HEK293 (cell line): ENCODE data around the gene RIMKLA.
A peak's percentile ranks its signal among the peaks of the same experiment; 100 is the strongest.

ENCODE experiments used
- CTCF ChIA-PET: fragments of 350-600 bp; formaldehyde crosslinking; extraction: SDS; loops from one replicate; lab custom pipeline; 2021; ENCODE audit warnings: antibody characterized with exemption; lab: Yijun Ruan, JAX
- POLR2A ChIA-PET: fragments of 300-600 bp; formaldehyde crosslinking; extraction: SDS; loops from one replicate; lab custom pipeline; 2020; ENCODE audit warnings: antibody characterized with exemption, inconsistent platforms; lab: Yijun Ruan, JAX
- H3K27ac ChIP-seq: fragments of 200-500 bp; sonication (Bioruptor generic); 2 replicates; pipeline ENCODE4 v1.5.1; 2014; ENCODE audit warnings: low read depth, low read length, control low read depth, inconsistent platforms; ENCODE audit errors: extremely low read depth
- H3K36me3 ChIP-seq, 2 experiments: fragments of 200-500 bp in 1 of 2; sonication (Bioruptor generic) in 1 of 2; 1 replicate in 1 of 2; 2 replicates in 1 of 2; pipeline ENCODE4 v1.5.1; 2014 to 2017; ENCODE audit warnings: inconsistent platforms in 2 of 2, low read length in 2 of 2; ENCODE audit not compliant: control insufficient read depth in 2 of 2, insufficient read depth in 1 of 2
- H3K4me1 ChIP-seq: fragments of 200-500 bp; sonication (Bioruptor generic); 2 replicates; pipeline ENCODE4 v1.5.1; 2014; ENCODE audit warnings: mild to moderate bottlenecking, low read length, inconsistent platforms; ENCODE audit not compliant: control insufficient read depth, insufficient read depth
- H3K4me3 ChIP-seq: 2 replicates; pipeline ENCODE4 v1.5.1; 2011; ENCODE audit warnings: low read depth, mild to moderate bottlenecking, control low read depth, low read length, moderate library complexity
- H3K9me3 ChIP-seq: fragments of 200-500 bp; sonication (Bioruptor generic); 2 replicates; pipeline ENCODE4 v1.5.1; 2014; ENCODE audit warnings: low read depth, low read length, inconsistent platforms; ENCODE audit not compliant: control insufficient read depth, insufficient read depth
- FEZF1 ChIP-seq: fragments of 450-650 bp; formaldehyde crosslinking; IDR thresholded peaks from 2 replicates; pipeline ENCODE4 v1.5.1; 2016; ENCODE audit warnings: missing biosample characterization, missing genetic modification characterization
- GLIS1 ChIP-seq: fragments of 450-650 bp; formaldehyde crosslinking; IDR thresholded peaks from 2 replicates; pipeline ENCODE4 v1.5.1; 2016; ENCODE audit warnings: missing biosample characterization, missing genetic modification characterization
- KLF17 ChIP-seq: fragments of 450-650 bp; formaldehyde crosslinking; IDR thresholded peaks from 2 replicates; pipeline ENCODE4 v1.5.1; 2016; ENCODE audit warnings: missing biosample characterization, missing genetic modification characterization
- SP7 ChIP-seq: fragments of 450-650 bp; formaldehyde crosslinking; IDR thresholded peaks from 2 replicates; pipeline ENCODE4 v1.5.1; 2016; ENCODE audit warnings: missing biosample characterization, missing genetic modification characterization
- TSHZ1 ChIP-seq: fragments of 450-650 bp; formaldehyde crosslinking; IDR thresholded peaks from 2 replicates; pipeline ENCODE4 v1.5.1; 2016; ENCODE audit warnings: missing biosample characterization, missing genetic modification characterization, borderline replicate concordance
- ZBTB26 ChIP-seq: fragments of 450-650 bp; formaldehyde crosslinking; optimal IDR thresholded peaks from 2 replicates; pipeline ENCODE3; 2016; ENCODE audit warnings: missing biosample characterization, mild to moderate bottlenecking, missing genetic modification characterization
- ZFP37 ChIP-seq: fragments of 450-650 bp; formaldehyde crosslinking; IDR thresholded peaks from 2 replicates; pipeline ENCODE4 v1.5.1; 2016; ENCODE audit warnings: missing biosample characterization, missing genetic modification characterization
- ZNF114 ChIP-seq: fragments of 450-650 bp; formaldehyde crosslinking; IDR thresholded peaks from 2 replicates; pipeline ENCODE4 v1.5.0; 2017; ENCODE audit warnings: missing biosample characterization, missing genetic modification characterization
- ZNF132 ChIP-seq: fragments of 450-650 bp; formaldehyde crosslinking; IDR thresholded peaks from 2 replicates; pipeline ENCODE4 v1.5.1; 2017; ENCODE audit warnings: missing biosample characterization, missing genetic modification characterization, borderline replicate concordance
- ZNF214 ChIP-seq: fragments of 450-650 bp; formaldehyde crosslinking; IDR thresholded peaks from 2 replicates; pipeline ENCODE4 v1.5.1; 2017; ENCODE audit warnings: missing biosample characterization, mild to moderate bottlenecking, missing genetic modification characterization, borderline replicate concordance
- ZNF248 ChIP-seq: fragments of 450-650 bp; formaldehyde crosslinking; IDR thresholded peaks from 2 replicates; pipeline ENCODE4 v1.5.1; 2017; ENCODE audit warnings: missing biosample characterization, missing genetic modification characterization
- ZNF26 ChIP-seq: fragments of 450-650 bp; formaldehyde crosslinking; IDR thresholded peaks from 2 replicates; pipeline ENCODE4 v1.5.1; 2016; ENCODE audit warnings: missing biosample characterization, missing genetic modification characterization
- ZNF335 ChIP-seq: fragments of 450-650 bp; formaldehyde crosslinking; conservative IDR thresholded peaks from 2 replicates; pipeline ENCODE4 v1.5.1; 2016; ENCODE audit warnings: missing biosample characterization, missing genetic modification characterization
- ZNF366 ChIP-seq: fragments of 450-650 bp; formaldehyde crosslinking; conservative IDR thresholded peaks from 2 replicates; pipeline ENCODE4 v1.5.1; 2016; ENCODE audit warnings: missing biosample characterization, missing genetic modification characterization
- ZNF416 ChIP-seq: fragments of 450-650 bp; formaldehyde crosslinking; IDR thresholded peaks from 2 replicates; pipeline ENCODE4 v1.5.1; 2016; ENCODE audit warnings: missing biosample characterization, missing genetic modification characterization
- ZNF433 ChIP-seq: fragments of 450-650 bp; formaldehyde crosslinking; IDR thresholded peaks from 2 replicates; pipeline ENCODE4 v1.5.1; 2016; ENCODE audit warnings: missing biosample characterization, missing genetic modification characterization, low read depth
- ZNF629 ChIP-seq: fragments of 450-650 bp; formaldehyde crosslinking; IDR thresholded peaks from 2 replicates; pipeline ENCODE4 v1.5.1; 2017; ENCODE audit warnings: missing biosample characterization, missing genetic modification characterization
- ZSCAN30 ChIP-seq: fragments of 450-650 bp; IDR thresholded peaks from 2 replicates; pipeline ENCODE4 v1.5.1; 2018; ENCODE audit warnings: missing biosample characterization, mild to moderate bottlenecking, missing genetic modification characterization, moderate library complexity

Gene RIMKLA

GRCh38 chr1:42335809-42336518, 44.6 kb upstream of the RIMKLA start:
- Histone ChIP-seq H3K9me3 (no peaks in the 10 kb centered on the region), H3K4me3 (peak overlapping the region; percentile 87), H3K36me3 (no peaks in the 10 kb centered on the region), H3K4me1 (peaks cover 8% of the 10 kb centered on the region), H3K27ac (peak overlapping the region; percentile 85)
- TF ChIP-seq ZNF335 (tag by site-specific recombination) (0 out of 2 replicates have a peak, but pooled peaks have one; percentile 65), ZNF366 (no peak)
- CTCF ChIA-PET: interaction anchor here (0.7 to 1.0 kb wide), 2 partner anchors 162 to 658 kb away, joined by 4 to 5 read pairs; no protein-coding TSS in a partner anchor
- POLR2A ChIA-PET: interaction anchor here (0.7 kb wide), 2 partner anchors 180 to 432 kb away, joined by 6 to 10 read pairs; no protein-coding TSS in a partner anchor

- no peak overlapping the region for H3K4me3 ChIP-seq
- no peaks in the 10 kb centered on the region for H3K9me3 ChIP-seq
- no peaks in the 10 kb centered on the region for H3K36me3 ChIP-seq
- H3K27ac ChIP-seq: no peak overlapping the region
- TF ChIP-seq ZNF433 (tag by site-specific recombination) (no peak), ZBTB26 (tag by site-specific recombination) (no peak), ZNF214 (tag by site-specific recombination) (no peak), ZNF132 (tag by site-specific recombination) (no peak), ZNF114 (tag by site-specific recombination) (no peak), ZSCAN30 (tag by site-specific recombination) (no peak), ZNF248 (no peak), ZNF416 (tag by site-specific recombination) (no peak), ZFP37 (tag by site-specific recombination) (no peak)
- TF ChIP-seq, all 188 proteins: peak for 0
- ChIA-PET POLR2A (no interaction called here), CTCF (interaction anchor here (0.6 to 1.2 kb wide), 3 partner anchors 163 to 763 kb away, joined by 3 to 5 read pairs (median 3); no protein-coding TSS in a partner anchor)
- H3K4me1 ChIP-seq: peaks cover 8% of the 10 kb centered on the region
Observed at GRCh38 chr1:42336978-42337377, 43.6 kb upstream of the RIMKLA start.

- Histone ChIP-seq H3K4me1 (0 out of 2 replicates have a peak, but pooled peaks cover 3% of the 10 kb centered on the region), H3K4me3 (no peak overlapping the region), H3K27ac (no peak overlapping the region), H3K9me3 (no peaks in the 10 kb centered on the region), H3K36me3 (no peaks in the 10 kb centered on the region)
- ChIA-PET POLR2A (interaction anchor here (1.1 kb wide), 1 partner anchor 117 kb away, joined by 5 read pairs; the partner anchor contains the start of gene PPCS), CTCF (interaction anchor here (0.8 to 1.9 kb wide), 5 partner anchors 17 to 417 kb away, joined by 3 to 7 read pairs (median 3); no protein-coding TSS in a partner anchor)
- TF ChIP-seq SP7 (tag by site-specific recombination): peak; percentile 35; the same call in 1 of the 2 replicates
- peak; percentile 76 for TF ChIP-seq GLIS1
- no peak for TF ChIP-seq ZNF214 (tag by site-specific recombination)
- TF ChIP-seq ZNF629: peak; percentile 59
- TF ChIP-seq TSHZ1 (tag by site-specific recombination): peak; percentile 28; the same call in 1 of the 2 replicates
- peak; percentile 54; the same call in 1 of the 2 replicates for TF ChIP-seq FEZF1 (tag by site-specific recombination)
- TF ChIP-seq KLF17 (tag by site-specific recombination): no peak
- no peak for TF ChIP-seq ZNF26
- peak; percentile 44; the same call in 1 of the 2 replicates for TF ChIP-seq ZNF366
Observed at GRCh38 chr1:42340093-42340492, 40.5 kb upstream of the RIMKLA start.
